Heart left ventricle (tissue), 13 donors: Measurements from ENCODE around the gene PRICKLE3.

ENCODE experiments used
- CTCF ChIP-seq, 12 donors: fragments of 200-600 bp; sonication (generic) in 4 of 12; IDR thresholded peaks; one replicate each; pipeline versions ENCODE4 v1.5.0 to v1.8.0; 2018 to 2022; ENCODE audit warnings: antibody characterized with exemption in 12 of 12, mild to moderate bottlenecking in 5 of 12
- POLR2A ChIP-seq, 2 donors: fragments of 450-650 bp; IDR thresholded peaks; one replicate each; pipeline ENCODE4 v1.6.1; 2017; ENCODE audit warnings: antibody characterized with exemption in 2 of 2, mild to moderate bottlenecking in 2 of 2, moderate library complexity in 2 of 2
- donor health status: ischemic (EF 13 %, LVEDD 7.1; RV severe dilation, severe dysfunction).
- donor health status: DM: no; HTN: yes; CAD: no.
- donor health status: DM: no; HTN: no; CAD: no.
- donor health status: ischemic (EF 25% LVEDD 6.9; RV normal size, moderate dysfunction).
- donor health status: ischemic (EF 25% LVEDD 5.7; RV mildly dilated, moderate dysfunction).
- donor health status: ischemic (EF 35%, LVEDD 5.7; RV mildly dilated, moderate dysfunction).
- donor health status: nonischemic (EF 11% LVEDD 7.7; RV severe dilation, severe dysfunction).
- donor health status: DM: yes; HTN: yes; CAD: no.
- donor health status: PGD.
- donor health status: ischemic (EF 29% LVEDD 5.4; RV normal size, mild dysfunction).
- donor health status: nonischemic (EF 23%, LVEDD 6.1; RV moderate dilation, normal function).

GRCh38 chrX:49226946-49227345 is 40.8 kb upstream of the PRICKLE3 start:
- TF ChIP-seq CTCF (IDR thresholded peaks at IDR 0.05), result no peak
- TF ChIP-seq POLR2A (IDR thresholded peaks at IDR 0.05), result no peak
